Epidermal melanocyte (primary cell): Measurements from ENCODE around the gene PRDM12.

Experiments
- DNase-seq: peaks from one replicate; pipeline ENCODE4 v3.0.0; 2011; ENCODE audit warnings: low spot score; ENCODE audit not compliant: insufficient read length

PRDM12 gene

GRCh38 chr9:130635721-130636647 lies 28.4 kb upstream of the PRDM12 start:
- DNase-seq = no peak

DNA sequence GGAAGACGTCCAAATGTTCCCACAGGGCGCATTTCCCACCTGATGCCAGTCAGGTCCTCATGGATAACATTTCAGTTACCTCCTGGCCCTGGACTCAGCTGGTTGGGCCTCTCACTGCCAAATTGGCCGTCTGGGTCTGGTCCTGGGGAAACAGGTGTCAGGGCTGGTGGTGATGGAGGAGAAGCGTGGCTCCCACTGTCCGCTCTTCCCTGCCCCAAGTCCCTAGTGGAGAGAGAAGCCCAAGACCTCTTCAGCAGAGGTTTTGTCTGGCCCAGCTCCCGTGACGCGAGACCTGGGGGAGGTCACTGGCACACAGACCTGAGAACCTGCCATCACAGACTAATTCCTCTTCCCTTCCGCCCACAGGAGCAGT lies 27.8 kb upstream of the PRDM12 start:
- DNase-seq = no peak

GRCh38 chr9:130638284-130639123 lies 25.9 kb upstream of the PRDM12 start:
- no peak for DNase-seq

DNA sequence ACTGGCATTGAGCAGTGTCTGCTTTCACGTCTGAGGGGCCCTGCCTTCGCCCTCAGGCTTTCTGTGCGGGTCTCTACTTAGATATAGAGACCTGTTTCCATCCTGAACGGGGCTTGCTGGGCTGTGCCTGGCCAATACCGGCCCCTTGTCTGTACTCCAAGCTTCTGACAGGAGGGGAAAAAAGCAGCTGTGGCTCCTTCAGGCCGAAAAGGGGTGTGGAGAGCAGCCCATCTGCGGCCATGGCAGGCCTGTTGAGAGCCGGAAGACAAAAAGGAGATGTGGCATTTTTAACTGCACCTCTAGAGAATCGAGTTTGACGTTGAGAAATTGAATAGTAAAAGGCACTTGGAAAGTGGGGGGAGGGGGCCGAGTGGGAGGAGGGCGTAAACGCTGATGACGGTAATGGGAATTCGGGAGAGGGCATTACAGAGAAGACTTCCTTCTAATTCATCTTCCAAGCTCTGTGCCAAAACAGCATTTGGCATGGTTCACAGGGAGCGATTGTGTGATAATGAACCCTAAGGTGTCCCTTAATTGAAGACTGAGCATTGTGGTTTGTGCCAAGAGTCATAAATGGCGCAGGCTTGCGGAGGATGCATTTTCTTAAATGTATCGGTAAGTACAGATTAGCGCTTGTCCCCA lies 25.1 kb upstream of the PRDM12 start:
- no peak for DNase-seq

DNA sequence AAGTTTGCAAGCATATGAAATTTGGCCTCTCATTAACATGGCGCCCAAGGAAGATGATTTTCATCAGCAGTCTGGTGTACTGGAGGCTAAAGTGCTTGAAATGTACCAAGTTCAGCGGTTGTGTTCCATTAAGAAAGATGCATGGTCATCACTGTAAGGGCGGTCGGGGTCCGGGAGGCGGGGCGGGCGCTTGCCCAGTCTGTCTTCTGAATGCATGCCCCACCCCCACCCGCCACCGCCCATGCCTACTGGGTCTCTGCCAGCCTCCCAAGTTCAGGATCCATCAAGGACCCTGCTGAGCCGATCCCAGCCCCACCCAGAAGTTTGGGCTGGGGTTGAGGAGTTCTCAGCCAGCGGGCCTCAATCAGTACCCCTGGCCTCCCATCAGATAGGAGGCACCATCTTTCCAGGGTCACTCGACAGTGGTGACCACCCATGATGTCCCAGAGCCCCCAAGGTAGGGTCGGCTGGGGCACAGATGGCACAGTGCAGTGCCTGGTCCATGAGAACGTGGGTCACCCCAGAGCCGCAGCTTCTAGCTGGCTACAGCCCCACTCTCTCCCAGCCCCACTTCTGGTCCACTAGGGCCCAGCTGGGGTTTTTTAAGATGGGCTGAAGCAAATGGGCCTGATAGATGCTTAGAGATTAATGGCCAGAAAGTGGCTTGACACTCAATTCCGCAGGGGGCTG lies 24.4 kb upstream of the PRDM12 start:
- no peak for DNase-seq

GRCh38 chr9:130640681-130641080 lies 23.7 kb upstream of the PRDM12 start:
- DNase-seq = no peak

DNA sequence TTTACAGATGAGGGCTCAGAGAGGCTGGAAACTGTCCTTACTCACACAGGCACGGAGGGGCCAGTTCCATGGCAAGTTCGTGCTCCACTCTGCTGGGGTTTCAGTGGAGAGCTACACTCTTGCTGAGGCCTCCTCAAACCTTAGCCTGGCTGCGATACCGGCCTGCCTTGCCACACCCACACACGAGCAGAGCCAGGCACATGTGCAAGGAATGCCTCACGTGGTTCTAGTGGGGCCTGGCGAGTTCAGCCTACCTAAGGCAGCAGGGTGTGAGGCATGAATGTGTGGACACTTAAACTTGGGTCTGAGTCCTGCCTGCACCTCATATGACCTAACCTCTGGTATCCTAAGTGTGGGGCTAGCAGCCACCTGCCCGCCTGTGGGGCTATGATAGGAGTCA lies 21.5 kb upstream of the PRDM12 start:
- no peak for DNase-seq

DNA sequence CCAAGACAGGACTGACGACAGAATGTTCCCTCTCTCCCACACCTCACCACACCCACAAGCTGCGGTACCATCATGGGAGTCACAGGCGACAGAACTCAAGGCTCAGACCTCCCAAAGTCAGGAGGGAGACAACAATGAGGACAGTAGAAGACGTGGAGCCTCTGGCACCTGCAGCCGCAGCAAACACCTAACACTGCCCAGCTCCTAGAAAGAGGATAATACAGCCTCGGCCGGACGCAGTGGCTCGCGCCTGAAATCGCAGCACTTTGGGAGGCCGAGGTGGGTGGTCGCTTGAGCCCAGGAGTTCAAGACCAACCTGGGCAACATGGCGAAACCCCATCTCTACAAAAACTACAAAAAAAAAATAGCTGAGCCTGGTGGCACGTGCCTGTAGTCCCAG lies 13.2 kb upstream of the PRDM12 start:
- no peak for DNase-seq

DNA sequence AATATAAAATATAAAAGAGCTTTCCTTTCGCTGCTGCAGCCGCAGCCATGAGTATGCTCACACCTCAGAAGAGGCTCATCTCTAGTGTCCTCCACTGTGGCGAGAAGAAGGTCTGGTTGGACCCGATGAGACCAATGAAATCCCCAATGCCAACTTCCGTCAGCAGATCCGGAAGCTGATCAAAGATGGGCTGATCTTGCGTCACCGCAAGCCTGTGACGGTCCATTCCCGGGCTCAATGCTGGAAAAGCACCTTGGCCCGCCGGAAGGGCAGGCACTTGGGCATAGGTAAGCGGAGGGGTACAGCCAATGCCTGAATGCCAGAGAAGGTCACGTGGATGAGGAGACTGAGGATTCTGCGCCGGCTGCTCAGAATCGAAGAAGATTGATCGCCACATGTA lies 12.6 kb upstream of the PRDM12 start:
- no peak for DNase-seq

- no peak for DNase-seq
Observed at GRCh38 chr9:130654879-130655278, 9.5 kb upstream of the PRDM12 start.

GRCh38 chr9:130658893-130659698 lies 5.3 kb upstream of the PRDM12 start:
- DNase-seq = no peak

DNA sequence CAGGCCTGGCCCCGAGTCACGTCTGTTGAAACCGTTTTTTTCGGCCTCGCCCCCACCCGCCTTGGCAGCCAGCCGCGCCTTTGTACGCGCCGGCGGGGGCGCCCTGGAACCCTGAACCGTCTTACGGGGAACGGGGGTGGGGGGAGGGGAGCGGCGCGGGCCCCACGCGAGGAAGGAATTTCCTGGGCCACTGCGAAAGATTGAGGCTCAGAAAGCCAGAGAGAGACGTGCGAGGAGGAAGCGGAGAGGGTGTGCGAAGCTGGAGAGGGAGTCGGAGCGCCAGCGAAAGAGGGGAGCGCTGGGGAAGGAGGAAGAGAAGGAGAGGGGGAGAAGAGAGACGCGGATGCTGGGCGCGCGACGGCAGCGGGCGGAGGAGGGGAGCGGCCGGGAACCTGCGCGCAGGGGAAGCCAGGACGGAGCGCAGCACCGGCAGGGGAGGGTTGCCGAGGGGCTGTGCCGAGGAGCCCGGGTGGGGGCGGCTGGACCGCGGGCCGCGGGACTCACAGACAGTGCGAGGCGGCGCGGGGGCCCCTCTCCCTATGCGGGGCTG lies 4.6 kb upstream of the PRDM12 start:
- no peak for DNase-seq

DNA sequence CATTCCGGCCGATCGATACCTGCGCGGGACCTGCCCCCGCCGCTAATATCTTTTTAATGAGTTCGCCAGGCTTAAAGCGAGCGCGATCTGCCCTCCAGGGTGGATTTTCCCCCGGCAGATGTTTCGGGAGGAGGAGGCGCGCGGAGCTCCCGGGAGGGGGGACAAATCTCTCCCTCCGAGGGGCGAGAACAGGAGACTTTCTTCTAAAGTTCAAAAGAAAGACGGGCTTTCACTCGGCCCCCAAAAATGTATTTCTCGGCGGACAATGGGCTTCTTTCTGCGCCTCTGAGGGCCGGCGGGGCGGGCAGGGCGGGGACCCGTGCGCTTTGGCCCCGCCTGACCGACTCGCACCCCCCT lies 4.1 kb upstream of the PRDM12 start:
- DNase-seq = no peak

- DNase-seq = no peak
Observed at GRCh38 chr9:130660683-130661450, 3.5 kb upstream of the PRDM12 start.

DNA sequence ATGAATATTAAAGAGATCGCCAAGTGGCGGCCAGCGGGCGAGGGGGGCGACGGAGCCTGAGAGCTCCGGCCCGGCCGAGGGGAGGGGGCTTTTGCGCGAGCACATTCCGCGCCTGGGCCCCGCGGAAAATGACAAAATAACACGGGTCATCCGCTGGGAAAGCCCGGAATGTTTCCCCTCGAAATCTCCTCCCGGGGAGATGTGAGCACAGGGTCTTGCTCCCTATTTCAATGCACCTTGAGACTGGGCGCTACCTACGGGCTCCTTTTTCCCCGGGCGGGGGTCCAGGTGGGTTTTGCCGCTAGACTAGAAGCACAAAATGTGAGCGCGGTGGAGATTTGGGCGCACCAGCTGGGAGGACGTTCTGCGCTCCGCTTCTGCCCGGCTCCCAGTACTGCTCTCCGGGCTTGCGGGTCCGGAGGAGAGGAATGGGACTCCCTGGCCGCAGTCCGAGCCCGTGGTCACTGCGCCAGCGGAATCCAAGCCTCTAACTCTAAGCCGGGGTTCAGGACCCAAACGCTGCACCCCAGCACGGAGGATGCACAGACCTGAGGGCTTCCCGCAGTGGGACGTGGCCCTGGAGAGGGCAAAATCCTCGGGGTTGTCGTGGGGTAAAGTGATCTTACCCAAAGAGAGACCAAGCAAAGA lies 2.8 kb upstream of the PRDM12 start:
- DNase-seq = no peak

GRCh38 chr9:130662099-130662969 lies 2.1 kb upstream of the PRDM12 start:
- no peak for DNase-seq

GRCh38 chr9:130662970-130663257 lies 1.5 kb upstream of the PRDM12 start:
- DNase-seq = no peak

GRCh38 chr9:130663258-130663976 lies 977 bp upstream of the PRDM12 start:
- DNase-seq = no peak
